ENCODE measurements around the gene LSAMP.
"Not testable (repeated sequence)": the region's sequence is repeated elsewhere in the genome, so short reads cannot be mapped to it uniquely, and the experiment has no call there.

The LSAMP gene

DNA sequence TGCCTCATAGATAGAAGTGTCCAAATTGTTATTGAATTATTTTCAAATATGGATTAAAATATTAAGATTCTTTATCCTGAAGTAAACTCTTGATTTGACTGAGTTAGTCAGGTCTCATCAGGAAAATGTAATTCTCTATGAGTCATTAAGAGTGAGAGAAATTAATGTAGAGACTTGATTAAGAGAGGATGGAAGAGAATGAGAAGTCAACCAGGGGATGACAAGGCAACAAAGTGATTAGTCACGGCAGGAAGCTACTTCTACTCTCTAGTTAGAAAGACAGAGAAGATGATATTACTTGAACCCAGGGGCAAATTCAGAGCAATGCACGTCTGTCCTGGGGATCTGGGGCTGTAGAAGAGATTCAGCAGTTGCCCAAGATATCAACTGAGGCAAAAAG, 202.5 kb downstream of the LSAMP start:
- DNase-seq, result no peak

DNA sequence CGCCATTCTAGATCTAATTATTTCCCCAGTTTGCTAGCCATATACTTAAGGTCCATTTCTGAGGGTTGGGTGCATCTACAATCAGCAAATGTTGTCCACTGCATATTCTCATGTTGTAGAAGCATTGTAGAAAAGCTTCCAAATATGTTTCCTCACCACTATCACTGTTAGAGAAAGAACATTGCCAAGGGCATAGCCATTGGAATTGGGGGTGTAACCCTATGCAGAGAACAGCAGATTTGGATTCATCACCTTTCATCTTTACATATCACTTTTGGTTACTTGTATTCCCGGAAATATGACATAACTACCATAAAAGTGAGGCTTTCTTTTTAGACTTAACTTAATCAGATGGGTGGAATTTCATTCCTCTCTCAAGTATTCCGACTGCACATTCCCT, 203.6 kb downstream of the LSAMP start:
- no peak for DNase-seq

DNA sequence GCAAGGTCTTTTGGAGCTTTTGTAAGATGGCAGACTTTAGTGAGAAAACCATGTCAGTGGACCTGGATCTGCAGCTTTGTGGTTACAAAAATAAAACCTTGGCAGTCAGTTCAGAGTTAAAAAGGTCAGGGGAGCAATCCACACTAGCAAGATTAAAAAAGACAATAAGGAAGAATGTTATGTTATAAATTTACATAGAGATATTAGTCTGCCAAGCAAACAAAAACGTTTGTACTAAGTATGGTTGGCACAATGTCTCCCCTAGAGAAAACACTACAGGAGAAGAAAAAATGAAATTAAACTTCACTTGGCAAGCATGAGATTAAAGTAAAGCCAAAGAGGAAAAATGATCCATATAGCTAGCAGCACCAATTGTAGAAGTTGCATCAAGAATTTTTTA, 205.0 kb downstream of the LSAMP start:
- no peak for DNase-seq

DNA sequence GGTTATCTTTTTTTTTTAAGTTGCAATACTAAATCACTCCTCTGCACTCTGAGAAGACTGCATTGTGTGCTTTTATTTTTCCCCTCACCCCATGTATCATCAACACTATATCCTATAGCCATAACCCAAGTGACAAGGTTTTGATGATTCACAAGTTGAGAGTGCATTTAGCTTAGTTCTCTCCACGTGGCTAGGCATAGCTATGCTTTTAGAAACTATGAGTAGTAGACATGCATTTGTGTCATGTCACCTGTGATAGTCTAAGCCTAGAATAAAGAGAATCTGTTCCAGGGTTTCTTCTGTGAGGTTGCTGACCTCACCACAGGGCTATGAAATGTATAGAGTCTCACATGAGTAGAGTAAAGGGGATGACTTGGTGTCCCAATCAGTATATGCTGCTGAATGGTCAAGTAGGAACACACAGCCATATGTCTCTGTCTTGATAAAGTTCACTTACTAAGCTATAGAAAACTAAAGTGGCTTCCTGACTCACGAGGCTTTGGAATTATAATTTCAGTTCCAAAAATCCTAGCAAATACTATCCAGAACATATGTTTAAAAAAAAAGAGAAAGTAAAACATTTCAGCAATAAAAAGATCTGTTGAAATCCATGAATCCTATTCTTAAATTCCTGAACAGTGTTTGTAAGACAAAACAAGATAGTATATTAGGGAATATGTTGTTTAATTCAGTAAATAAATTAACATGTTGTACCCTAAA, 206.3 kb downstream of the LSAMP start:
- no peak for DNase-seq

DNA sequence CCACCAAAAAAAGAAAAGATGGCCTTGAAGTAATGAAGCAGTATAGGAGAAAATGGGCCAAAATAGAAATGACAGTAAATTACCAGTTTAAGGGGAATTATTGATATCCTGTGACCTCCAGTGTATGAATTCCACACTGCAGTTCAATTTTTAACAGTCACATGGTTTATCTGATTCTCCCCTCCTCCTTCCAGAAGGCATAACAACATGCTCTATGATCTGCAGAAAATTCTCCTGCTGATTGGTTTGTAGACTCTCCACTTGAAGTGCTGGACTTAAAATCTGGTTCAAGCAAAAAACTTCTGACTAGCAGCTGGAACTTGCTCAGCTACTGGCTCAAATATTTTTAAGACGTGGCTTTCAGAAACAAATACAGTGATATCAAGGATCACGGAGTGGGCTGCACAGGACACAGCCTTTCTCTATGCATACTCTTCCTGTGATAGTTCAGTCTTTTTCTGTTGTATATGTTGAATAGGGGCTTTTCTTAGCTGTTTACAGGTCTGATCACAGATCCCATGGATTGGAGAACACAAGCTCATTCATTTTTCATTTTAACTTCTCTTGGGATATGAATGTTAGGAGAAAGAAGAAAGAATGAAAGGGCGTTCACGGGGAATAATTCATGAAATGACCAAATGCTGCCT, 211.5 kb downstream of the LSAMP start:
- DNase-seq, result no peak

DNA sequence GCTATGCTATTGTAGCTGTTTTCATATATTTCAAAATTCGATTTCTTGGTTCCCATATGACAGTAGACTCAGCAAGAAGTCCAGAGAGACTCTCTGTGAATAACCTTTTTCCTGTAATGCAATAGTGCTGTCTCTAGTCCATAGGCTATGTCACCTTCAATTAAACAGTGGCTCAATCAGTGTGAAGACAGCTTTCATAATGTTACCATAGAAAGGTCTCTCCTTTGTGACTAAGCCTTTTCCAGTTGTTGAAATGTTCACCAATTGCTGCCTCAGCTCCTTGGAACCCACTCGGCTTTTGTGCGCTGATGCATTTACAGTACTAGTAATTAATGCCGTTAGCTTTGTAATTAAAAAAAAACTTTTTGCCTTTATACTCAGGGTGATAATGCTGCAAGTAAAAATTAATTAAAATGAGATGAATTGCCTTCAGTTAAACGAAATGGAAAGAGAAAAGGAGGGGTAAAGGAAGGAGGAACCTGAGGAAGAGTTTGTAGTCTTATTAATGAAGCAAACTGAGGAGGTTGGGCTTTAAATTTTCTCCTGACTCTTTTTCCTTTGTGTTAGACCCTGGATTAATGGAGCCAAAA, 214.8 kb downstream of the LSAMP start:
- DNase-seq, result no peak

- no peak for DNase-seq
Observed at GRCh38 chr3:116226266-116226665, 219.0 kb downstream of the LSAMP start.

DNA sequence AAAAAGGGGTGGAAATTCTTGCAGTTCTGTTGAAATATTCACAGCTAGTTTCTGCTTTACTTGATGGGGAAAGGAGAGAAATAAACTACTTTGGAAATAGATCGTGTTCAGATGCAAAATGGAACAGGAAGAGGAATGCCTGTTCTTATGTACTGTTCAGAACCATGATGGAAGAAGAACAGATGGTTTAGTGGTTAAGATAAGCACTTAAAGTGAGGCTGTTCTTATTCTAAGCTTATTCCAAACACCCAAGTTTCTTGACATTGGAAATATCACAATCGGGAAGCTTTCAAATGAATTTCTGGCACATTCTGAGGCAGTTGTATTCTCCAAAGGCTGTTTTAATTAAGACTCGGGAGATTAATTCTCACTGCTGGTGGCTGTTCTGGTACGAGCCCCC, 228.5 kb downstream of the LSAMP start:
- no peak for DNase-seq

DNA sequence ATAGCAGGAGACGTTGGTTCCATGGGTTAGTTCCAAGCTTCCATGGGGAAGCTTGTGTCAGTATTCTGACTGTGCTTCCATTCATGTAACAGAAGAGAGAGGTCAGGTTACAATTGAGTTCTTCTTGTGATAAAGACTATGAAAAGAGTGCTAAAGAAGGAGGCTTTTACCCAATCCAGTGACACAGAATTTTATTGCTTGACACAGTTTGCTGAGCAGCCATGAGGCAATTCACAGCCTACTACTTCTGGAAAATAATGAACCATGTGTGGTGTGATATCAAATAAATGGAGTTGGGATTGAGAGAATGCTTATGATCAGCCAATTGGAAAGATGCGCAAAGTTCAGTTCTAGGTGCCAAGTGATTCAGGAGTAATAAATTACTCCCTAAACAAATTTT, 233.4 kb downstream of the LSAMP start:
- DNase-seq, result no peak

DNA sequence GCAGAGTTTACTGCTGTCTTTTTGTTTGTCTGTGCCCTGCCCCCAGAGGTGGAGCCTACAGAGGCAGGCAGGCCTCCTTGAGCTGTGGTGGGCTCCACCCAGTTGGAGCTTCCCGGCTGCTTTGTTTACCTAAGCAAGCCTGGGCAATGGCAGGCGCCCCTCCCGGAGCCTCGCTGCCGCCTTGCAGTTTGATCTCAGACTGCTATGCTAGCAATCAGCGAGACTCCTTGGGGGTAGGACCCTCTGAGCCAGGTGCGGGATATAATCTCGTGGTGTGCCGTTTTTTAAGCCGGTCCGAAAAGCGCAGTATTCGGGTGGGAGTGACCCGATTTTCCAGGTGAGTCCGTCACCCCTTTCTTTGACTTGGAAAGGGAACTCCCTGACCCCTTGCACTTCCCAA, 236.5 kb downstream of the LSAMP start:
- DNase-seq, result not testable (repeated sequence)

DNA sequence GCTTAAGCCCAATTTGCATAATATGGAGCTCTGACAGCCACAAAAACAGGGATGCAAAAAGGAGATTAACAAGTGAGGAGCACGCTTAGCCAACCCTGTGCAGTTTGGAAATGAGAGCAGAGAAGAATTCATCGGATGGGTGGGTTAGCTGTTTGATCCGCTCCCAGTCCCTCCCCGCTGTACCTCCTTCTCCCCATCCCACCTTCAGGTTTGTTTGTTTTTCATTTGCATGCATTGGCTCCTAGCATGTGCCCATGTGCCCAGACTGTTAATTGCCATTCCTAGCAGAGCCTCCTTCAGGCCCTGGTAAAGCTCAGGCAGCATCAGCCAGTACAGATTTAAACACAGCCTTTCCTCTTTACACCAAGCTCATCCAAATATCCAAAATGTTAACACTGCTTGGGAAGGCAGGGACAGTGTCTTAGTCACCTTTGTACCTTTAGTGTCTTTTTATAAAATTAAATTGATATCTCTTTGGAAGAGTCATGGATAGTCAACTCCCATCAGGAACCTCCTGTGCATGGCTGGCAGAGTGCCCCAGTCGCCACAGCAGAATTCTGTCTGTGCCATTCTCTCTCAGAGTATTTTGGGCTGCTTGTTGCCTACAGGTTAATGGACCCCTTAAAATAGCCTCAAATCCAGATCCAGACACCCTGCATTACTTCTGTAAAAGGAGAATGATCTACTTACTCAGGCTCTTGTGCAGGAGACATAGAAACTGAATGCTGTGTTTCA, 244.2 kb downstream of the LSAMP start:
- DNase-seq, result peak in 20 of 56 donors; percentile 1 to 50 (median 15)

DNA sequence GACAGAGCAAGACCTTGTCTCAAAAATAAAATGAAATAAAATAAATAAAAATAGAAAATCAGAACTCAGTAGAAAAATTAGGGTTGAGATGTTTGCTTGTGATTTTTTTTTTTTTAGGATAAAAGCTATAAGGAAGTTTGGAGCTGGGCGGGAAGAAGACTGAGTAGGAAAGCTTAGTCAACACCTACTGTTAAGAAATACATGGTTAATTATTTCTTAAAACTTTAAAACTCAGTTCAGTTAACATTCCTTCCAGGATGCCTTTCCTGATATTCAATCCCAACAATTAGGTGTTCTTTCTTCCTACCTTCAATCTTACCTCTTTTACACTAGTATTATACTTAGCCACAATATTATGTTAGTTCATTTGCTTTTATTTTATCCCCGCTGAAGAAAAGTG, 246.2 kb downstream of the LSAMP start:
- DNase-seq, result no peak

- no peak for DNase-seq
Observed at GRCh38 chr3:116198087-116198486, 247.2 kb downstream of the LSAMP start.

GRCh38 chr3:116192464-116192863, 252.8 kb downstream of the LSAMP start:
- no peak for DNase-seq

DNA sequence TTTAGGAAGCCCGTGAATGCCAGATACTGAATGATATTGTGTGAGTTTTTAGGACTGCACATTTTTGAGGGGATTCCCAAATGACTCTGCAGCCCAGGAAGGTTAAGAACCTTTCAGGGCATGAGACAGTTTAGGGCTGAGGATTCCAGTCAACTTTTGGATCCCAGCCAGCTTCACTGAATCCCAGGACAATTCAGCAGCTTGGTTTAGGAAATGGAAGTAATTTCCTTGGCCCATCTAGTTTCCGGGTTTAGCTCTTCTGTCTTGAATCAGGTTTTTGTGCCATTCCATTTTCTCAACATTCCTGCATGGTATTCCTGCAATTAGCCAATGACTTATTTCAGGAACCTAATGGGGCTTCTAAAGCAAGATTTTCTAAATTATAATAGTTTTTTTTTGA, 253.9 kb downstream of the LSAMP start:
- DNase-seq, result peak in 1 of 56 donors; percentile 3

- DNase-seq, result no peak
Observed at GRCh38 chr3:116190095-116190494, 255.2 kb downstream of the LSAMP start.

DNA sequence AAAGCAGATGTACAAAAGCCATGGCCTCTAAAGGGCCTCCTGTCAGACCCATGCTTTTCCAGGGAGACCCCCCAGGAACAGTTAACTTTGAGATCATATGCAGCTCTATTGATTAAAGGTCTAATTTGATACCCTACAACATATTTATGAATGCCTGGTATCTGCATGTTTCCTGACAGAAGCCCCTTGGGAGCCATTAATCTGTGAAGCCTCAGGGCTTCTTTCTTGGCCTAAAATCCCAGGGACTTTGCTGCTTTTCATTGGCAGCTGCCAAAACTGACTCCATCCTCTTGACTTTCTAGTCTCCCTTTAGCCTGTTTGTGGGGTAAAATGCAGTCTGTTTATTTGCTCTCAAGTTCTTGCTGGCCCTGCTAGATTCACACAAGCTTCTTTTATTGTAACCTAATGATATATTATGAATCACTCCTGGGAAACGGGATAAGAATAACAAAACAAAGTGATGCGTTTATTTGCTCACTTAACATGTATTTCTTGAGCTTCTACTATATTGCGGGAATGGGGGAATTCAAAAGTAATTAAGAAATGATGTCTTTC, 257.0 kb downstream of the LSAMP start:
- no peak for DNase-seq

DNA sequence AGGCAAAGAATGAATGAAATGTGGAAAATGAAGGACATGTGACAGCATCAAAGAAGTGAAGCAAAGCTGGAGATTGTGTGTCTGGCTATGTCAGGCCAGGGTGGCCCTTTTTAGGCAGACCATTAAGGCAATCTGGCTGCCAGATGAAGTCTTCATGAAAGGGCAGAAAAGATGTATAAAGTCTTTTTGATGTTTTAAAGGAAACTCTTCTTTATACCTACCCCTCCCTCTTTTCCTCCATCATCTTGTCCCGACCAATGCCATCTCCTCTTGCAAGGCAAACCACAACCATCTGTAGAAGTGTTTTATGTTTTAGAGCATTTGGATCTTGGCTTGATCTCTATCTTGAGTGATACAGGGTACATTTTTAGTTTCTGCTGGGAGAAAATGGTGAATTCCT, 259.2 kb downstream of the LSAMP start:
- DNase-seq, result no peak

- DNase-seq, result no peak
Observed at GRCh38 chr3:116181159-116181558, 264.1 kb downstream of the LSAMP start.

DNA sequence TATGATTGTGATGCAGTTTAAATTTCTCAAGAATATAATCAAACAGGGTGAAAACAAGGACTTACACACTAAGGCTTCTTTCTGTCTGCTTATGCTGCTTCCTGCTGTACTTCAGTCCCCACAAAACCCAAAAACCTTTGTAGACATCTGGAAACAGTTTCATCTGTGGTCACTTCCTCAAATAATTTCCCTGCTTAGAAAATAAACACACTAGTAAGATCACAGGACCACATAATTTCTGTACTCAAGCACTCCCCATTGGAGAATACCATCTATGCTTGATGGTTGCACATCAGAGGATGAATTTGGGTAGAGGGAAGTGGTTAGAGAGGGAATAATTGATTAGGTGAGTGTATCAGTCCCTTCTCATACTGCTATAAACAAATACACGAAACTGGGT, 266.2 kb downstream of the LSAMP start:
- no peak for DNase-seq

DNA sequence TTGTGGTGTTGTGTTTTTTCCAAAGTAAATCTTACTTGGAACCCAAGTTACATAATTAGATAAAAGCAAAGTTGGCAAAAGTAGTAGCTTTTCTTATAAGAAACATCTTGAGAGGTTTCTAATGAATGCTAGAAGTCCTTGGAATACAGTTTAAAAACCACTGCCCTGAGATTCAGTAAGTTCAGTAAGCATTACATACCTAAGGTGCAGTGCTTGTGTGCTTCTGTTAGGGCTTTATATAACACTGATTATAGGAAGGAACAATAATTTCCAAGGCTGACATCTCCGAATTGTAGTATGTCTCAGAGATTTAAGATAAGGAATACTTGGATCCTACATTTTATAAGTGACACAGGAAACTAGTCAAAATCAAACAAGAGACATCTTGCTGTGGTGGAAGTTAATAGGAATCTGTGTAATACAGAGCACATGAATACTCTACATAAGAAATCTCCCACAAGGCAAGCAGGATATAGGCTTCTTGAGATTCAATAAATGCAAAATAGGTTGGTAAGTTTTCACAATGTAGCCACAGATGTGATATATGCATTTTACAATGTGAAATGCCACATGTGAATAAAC, 268.2 kb downstream of the LSAMP start:
- DNase-seq, result no peak

DNA sequence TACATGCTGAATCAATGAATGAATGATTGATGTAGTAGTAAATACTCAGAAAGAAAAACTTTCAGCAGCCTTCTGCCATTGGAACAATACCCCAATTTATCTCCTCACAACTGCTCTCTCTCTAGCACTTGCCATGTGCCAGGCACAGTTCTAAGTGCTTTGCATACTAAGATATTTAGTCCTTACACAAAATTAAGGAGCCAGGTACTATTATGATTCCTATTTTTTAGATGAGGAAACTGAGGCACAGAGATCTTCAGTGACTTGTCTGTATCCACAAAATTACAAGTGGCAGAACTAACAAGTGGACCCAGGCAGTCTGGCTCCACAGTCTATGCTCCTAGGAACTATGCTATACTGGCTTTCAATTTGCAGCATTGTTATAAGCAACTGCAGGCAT, 279.2 kb downstream of the LSAMP start:
- DNase-seq, result peak in 5 of 56 donors; percentile 2 to 26 (median 14)
